Measurements from ENCODE around the gene TIMM44.
A peak's percentile ranks its signal among the peaks of the same experiment; 100 is the strongest.

The TIMM44 gene

DNA sequence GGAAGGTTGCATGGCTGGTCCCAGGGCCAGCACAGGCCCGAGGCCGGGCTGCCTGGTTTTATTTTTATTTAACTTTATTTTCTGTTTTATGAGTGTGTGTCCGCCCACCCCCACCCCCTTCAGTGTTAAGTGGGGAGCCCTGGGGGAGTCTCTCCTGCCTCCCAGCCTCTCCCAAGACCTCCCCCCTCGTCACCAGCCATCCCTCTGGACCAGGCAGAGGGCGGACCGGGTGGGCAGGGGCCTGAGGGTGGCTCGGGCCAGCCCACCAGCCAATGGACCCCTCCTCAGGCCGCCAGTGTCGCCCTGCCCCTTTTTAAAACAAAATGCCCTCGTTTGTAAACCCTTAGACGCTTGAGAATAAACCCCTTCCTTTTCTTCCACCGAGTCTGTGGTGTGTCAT lies 29.4 kb downstream of the TIMM44 start:
- TF ChIP-seq, protein P1, sequence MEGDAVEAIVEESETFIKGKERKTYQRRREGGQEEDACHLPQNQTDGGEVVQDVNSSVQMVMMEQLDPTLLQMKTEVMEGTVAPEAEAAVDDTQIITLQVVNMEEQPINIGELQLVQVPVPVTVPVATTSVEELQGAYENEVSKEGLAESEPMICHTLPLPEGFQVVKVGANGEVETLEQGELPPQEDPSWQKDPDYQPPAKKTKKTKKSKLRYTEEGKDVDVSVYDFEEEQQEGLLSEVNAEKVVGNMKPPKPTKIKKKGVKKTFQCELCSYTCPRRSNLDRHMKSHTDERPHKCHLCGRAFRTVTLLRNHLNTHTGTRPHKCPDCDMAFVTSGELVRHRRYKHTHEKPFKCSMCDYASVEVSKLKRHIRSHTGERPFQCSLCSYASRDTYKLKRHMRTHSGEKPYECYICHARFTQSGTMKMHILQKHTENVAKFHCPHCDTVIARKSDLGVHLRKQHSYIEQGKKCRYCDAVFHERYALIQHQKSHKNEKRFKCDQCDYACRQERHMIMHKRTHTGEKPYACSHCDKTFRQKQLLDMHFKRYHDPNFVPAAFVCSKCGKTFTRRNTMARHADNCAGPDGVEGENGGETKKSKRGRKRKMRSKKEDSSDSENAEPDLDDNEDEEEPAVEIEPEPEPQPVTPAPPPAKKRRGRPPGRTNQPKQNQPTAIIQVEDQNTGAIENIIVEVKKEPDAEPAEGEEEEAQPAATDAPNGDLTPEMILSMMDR (conservative IDR thresholded peaks at IDR 0.05; ENCODE audit: low read depth): no peak
- H3K27ac ChIP-seq: peak overlapping the region; percentile 24; the same call in 1 of the 2 replicates
- CTCF ChIA-PET: no interaction called here
- DNase-seq (ENCODE audit: low spot score): no peak
- POLR2A ChIA-PET (ENCODE audit: low non-redundant PET): no interaction called here

DNA sequence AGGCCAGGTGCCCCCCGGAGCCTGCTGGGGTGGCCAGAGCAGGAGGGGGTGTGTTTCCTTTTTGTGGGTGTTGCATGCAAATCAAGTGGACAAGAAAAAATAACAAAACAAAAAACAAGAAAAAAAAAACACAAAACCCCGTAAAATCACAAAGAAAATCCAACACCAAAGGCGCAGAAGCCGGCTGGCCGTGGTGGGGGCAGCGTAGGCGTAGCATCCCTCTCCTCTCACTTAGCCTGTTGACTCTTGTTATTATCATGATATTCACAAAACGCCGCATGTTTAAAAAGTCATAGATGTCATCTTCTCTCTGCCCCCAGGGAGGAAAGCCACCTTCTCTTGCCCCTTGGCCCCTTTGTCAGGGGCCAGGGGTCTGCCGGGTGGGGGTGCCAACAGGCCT lies 29.8 kb downstream of the TIMM44 start:
- H3K27ac ChIP-seq: peak overlapping the region; percentile 24; the same call in 1 of the 2 replicates
- no peak for DNase-seq (ENCODE audit: low spot score)
- POLR2A ChIA-PET (ENCODE audit: low non-redundant PET): no interaction called here
- TF ChIP-seq, protein P1 (conservative IDR thresholded peaks at IDR 0.05; ENCODE audit: low read depth): no peak
- CTCF ChIA-PET: interaction anchor here (0.7 kb wide), 1 partner anchor 350 kb away, joined by 3 read pairs; no protein-coding TSS in a partner anchor

DNA sequence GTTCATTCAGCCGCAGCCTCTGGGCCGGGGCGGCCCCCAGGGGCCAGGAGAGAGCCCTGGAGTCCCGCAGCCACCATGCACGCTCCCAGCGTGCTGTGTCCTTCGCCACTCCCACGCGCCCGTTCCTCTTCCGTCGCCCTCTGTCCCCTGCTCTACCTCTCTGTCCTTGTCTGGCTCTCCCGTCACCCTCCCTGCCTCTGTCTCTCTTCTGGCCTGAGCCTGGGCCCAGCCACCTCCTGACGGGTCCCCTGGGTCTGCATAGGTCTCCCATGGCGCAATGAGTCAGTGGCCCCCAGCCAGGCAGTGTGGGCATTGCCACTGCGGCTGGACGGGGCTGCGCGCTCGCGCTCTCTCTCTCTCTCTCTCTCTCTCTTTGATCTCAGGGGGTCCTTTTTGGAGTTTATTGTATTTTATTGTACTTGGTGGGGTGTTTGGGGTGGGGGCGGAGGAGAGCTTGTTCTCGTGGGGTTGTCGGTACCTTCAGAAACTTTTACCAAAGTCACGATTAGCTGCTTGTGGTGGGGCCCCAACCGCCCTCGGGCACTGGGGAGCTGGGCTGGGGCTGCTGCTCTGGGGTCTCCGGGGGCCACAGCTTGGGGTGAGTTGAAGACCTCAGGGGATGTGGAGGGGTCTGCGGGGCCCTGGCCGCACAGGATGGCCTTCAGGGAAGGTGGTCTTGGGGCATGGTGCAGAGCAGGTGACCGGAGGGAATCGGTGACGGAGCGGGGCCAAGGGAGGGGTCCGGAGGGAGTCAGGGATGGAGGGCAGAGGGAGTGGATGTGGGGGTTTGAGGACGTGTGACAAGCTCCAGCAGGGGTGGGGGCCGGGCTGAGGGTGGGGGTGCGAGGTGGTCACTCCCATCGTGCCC lies 30.5 kb downstream of the TIMM44 start:
- CTCF ChIA-PET: interaction anchor here (0.7 kb wide), 1 partner anchor 351 kb away, joined by 3 read pairs; no protein-coding TSS in a partner anchor
- H3K27ac ChIP-seq: no peak overlapping the region
- POLR2A ChIA-PET (ENCODE audit: low non-redundant PET): interaction anchor here (0.7 kb wide), 1 partner anchor 10 kb away, joined by 3 read pairs; no protein-coding TSS in a partner anchor
- no peak for DNase-seq (ENCODE audit: low spot score)
- TF ChIP-seq, protein P1 (conservative IDR thresholded peaks at IDR 0.05; ENCODE audit: low read depth): no peak

DNA sequence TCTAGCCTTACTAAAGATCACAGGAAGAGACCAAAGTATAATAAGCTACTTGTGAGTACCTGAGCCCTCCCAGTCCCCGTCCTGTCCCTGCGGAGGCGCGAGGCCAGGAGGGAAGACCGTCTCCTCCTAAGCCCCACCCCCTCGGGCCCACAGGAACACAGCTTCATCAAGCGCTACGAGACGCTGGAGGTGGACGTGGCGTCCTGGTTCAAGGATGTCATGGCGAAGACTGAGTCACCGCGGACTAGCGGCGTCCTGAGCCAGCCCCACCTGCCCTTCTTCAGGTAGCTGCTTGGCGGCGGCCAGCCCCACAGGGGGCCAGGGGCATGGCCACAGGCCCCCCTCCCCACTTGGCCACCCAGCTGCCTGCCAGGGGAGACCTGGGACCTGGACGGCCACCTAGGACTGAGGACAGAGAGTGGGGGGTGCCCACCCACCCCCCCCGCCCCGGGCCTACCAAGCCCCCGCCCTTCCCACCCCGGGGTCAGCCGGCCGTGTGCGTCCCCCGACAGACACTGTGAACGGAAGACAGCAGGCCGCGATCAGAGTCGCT lies 31.2 kb downstream of the TIMM44 start:
- TF ChIP-seq, protein P1 (conservative IDR thresholded peaks at IDR 0.05; ENCODE audit: low read depth): no peak
- H3K27ac ChIP-seq: peak overlapping the region; percentile 32; the same call in 1 of the 2 replicates
- ChIA-PET POLR2A (ENCODE audit: low non-redundant PET) (no interaction called here), CTCF (interaction anchor here (1.2 kb wide), 1 partner anchor 43 kb away, joined by 3 read pairs; no protein-coding TSS in a partner anchor)
- DNase-seq (ENCODE audit: low spot score): no peak

DNA sequence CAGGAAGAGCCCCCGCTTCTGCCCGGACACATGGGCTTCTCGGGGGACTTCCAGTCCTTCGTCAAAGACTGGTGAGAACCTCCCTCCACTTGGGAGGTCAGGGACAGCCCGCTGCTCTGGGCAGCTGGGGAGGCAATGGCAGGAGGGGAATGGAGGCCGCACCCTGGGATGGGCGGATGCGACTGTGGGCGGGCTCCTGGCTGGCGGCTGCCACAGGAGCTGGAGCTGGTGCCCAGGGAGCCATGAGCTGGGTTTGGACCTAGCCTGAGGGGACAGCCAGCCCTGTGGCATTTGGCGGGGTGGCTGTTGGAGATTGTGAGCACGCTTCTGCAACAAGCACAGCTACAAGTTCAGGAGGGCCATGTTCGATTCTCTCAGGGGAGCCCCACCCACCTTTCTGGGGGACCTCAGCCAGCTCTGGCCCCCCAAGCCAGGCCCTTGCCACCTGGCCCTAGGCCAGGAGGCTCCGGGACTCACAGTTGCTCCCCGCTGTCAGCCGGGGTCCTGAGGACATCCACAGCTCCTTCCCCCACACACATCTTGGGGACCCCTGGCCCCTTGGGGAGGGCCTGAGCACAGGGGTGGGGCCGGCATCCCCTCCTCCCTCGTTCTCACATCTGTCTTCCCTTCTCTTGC lies 31.8 kb downstream of the TIMM44 start:
- ChIA-PET POLR2A (ENCODE audit: low non-redundant PET) (interaction anchor here (0.8 kb wide), 1 partner anchor 10 kb away, joined by 4 read pairs; no protein-coding TSS in a partner anchor), CTCF (interaction anchor here (0.6 to 1.2 kb wide), 4 partner anchors 17 to 470 kb away, joined by 3 to 4 read pairs (median 3); no protein-coding TSS in a partner anchor)
- peak overlapping the region; percentile 32 for H3K27ac ChIP-seq
- DNase-seq (ENCODE audit: low spot score): no peak
- TF ChIP-seq, protein P1 (conservative IDR thresholded peaks at IDR 0.05; ENCODE audit: low read depth): no peak
